GM12878 (cell line): Measurements from ENCODE around the gene MAN2B2. TPM values are rescaled to one million over a fixed set of nuclear protein-coding genes. Genes with fewer than 3 reads are reported as not detected.

Experiments used
- ATAC-seq: fragments of 200-7000 bp; cut with Tn5 transposase; 3 replicates; pipeline ENCODE4 v1.9.1; 2020; ENCODE audit warnings: mild to moderate bottlenecking, moderate library complexity
- BruUV-seq: library from RNA; stranded (reverse); fragments of 400-500 nt; replicated peaks from 2 replicates; lab custom pipeline; 2021; lab: Mats Ljungman, UMichigan
- CTCF ChIA-PET: fragments of 300-600 bp; sonication (Branson Sonifier 250); formaldehyde crosslinking; extraction: SDS; loops from one replicate; lab custom pipeline; 2021; ENCODE audit warnings: inconsistent platforms; lab: Yijun Ruan, JAX
- POLR2A ChIA-PET: fragments of 350-600 bp; formaldehyde crosslinking; extraction: SDS; loops from one replicate; lab custom pipeline; 2021; ENCODE audit warnings: inconsistent platforms; lab: Charles Lee
- RAD21 ChIA-PET: fragments of 300-600 bp; sonication (Branson Sonifier 250); formaldehyde crosslinking; loops from one replicate; lab custom pipeline; 2023; ENCODE audit warnings: antibody characterized with exemption; ENCODE audit not compliant: unreplicated experiment; lab: Charles Lee
- SMC1A ChIA-PET: fragments of 300-600 bp; sonication (Branson Sonifier 250); formaldehyde crosslinking; loops from one replicate; lab custom pipeline; 2023; ENCODE audit not compliant: unreplicated experiment, uncharacterized antibody; lab: Charles Lee
- DNase-seq: peaks from one replicate; pipeline ENCODE4 v3.0.0-alpha.2; 2011; ENCODE audit warnings: low read depth, low spot score
- FAIRE-seq: peaks from 3 replicates; lab custom pipeline; 2011; peaks lifted over from hg19 to GRCh38; lab: Jason Lieb, UNC
- H2AFZ ChIP-seq: 2 replicates; pipeline ENCODE4 v1.6.0; 2011; ENCODE audit warnings: low read depth, low read length, control low read depth; ENCODE audit not compliant: control insufficient read depth
- H3K27ac ChIP-seq: 2 replicates; pipeline ENCODE4 v1.5.1; 2011; ENCODE audit warnings: control low read depth; ENCODE audit not compliant: control insufficient read depth, insufficient read depth
- H3K27me3 ChIP-seq, 2 experiments: replicated peaks in 1 of 2; 2 replicates each; pipeline versions ENCODE4 v1.6.0 to v1.6.1; 2011; ENCODE audit warnings: low read length in 1 of 2; ENCODE audit not compliant: control insufficient read depth in 2 of 2, insufficient read depth in 2 of 2
- H3K36me3 ChIP-seq, 2 experiments: 2 replicates each; pipeline ENCODE4 v1.5.1; 2011; ENCODE audit warnings: low read length in 1 of 2; ENCODE audit not compliant: control insufficient read depth in 2 of 2, insufficient read depth in 2 of 2
- H3K4me1 ChIP-seq: 2 replicates; pipeline ENCODE4 v1.6.1; 2011; ENCODE audit warnings: mild to moderate bottlenecking, low read length, moderate library complexity, mixed read lengths; ENCODE audit not compliant: control insufficient read depth, insufficient read depth
- H3K4me2 ChIP-seq: 2 replicates; pipeline ENCODE4 v1.6.0; 2011; ENCODE audit warnings: control low read depth; ENCODE audit not compliant: control insufficient read depth, insufficient read depth
- H3K4me3 ChIP-seq: fragments of 200-600 bp; sonication (generic); 2 replicates; pipeline ENCODE4 v1.5.1; 2016
- H3K79me2 ChIP-seq: 2 replicates; pipeline ENCODE4 v1.6.0; 2011; ENCODE audit warnings: low read length; ENCODE audit not compliant: control insufficient read depth, insufficient read depth
- H3K9ac ChIP-seq: 2 replicates; pipeline ENCODE4 v1.8.0; 2011; ENCODE audit warnings: low read length, control low read depth, mixed read lengths; ENCODE audit not compliant: control insufficient read depth, insufficient read depth
- H3K9me3 ChIP-seq: replicated peaks from 3 replicates; pipeline ENCODE4 v1.5.1; 2011; ENCODE audit warnings: mild to moderate bottlenecking, low read length; ENCODE audit not compliant: control insufficient read depth, insufficient read depth
- H4K20me1 ChIP-seq: 2 replicates; pipeline ENCODE4 v1.6.0; 2011; ENCODE audit not compliant: control insufficient read depth, insufficient read depth
- CBX5 ChIP-seq: sonication (generic); IDR thresholded peaks from 2 replicates; pipeline ENCODE4 v1.6.1; 2016; ENCODE audit warnings: low read depth, moderate library complexity, mild to moderate bottlenecking, inconsistent platforms
- CREB1 ChIP-seq: IDR thresholded peaks from 2 replicates; pipeline ENCODE4 v1.6.1; 2012; ENCODE audit warnings: low read depth, mild to moderate bottlenecking, inconsistent platforms
- ETV6 ChIP-seq, 2 experiments: fragments of 450-650 bp in 1 of 2; IDR thresholded peaks in 1 of 2; conservative IDR thresholded peaks in 1 of 2; 2 replicates each; pipeline ENCODE4 v1.6.1; 2014; ENCODE audit warnings: antibody characterized with exemption in 1 of 2, borderline replicate concordance in 1 of 2, low read depth in 1 of 2, mild to moderate bottlenecking in 1 of 2, moderate library complexity in 1 of 2
- HSF1 ChIP-seq: fragments of 150-350 bp; IDR thresholded peaks from 2 replicates; pipeline ENCODE4 v1.6.1; 2014; ENCODE audit warnings: mild to moderate bottlenecking, low read depth, low read length
- JUND ChIP-seq: IDR thresholded peaks from 2 replicates; pipeline ENCODE4 v1.6.1; 2012; ENCODE audit warnings: low read depth, mild to moderate bottlenecking, low read length, improper control_type of control experiment, moderate library complexity
- MAX ChIP-seq: IDR thresholded peaks from 2 replicates; pipeline ENCODE4 v1.6.1; 2012; ENCODE audit warnings: low read depth, low read length, improper control_type of control experiment
- MEF2B ChIP-seq: fragments of 450-650 bp; IDR thresholded peaks from 2 replicates; pipeline ENCODE4 v1.6.1; 2018; ENCODE audit warnings: mild to moderate bottlenecking, moderate library complexity; ENCODE audit not compliant: partially characterized antibody, poor library complexity, severe bottlenecking
- NR2F1 ChIP-seq: fragments of 450-650 bp; conservative IDR thresholded peaks from 2 replicates; pipeline ENCODE4 v1.6.1; 2017; ENCODE audit warnings: mild to moderate bottlenecking
- POLR2AphosphoS2 ChIP-seq: IDR thresholded peaks from 2 replicates; pipeline ENCODE4 v1.6.1; 2011; ENCODE audit warnings: low read depth, mild to moderate bottlenecking, low read length, improper control_type of control experiment, moderate library complexity
- RAD21 ChIP-seq: IDR thresholded peaks from 2 replicates; pipeline ENCODE4 v1.6.1; 2011; ENCODE audit warnings: mild to moderate bottlenecking, low read depth, low read length, moderate library complexity; ENCODE audit not compliant: insufficient read depth
- RBBP5 ChIP-seq: fragments of 200-600 bp; sonication (generic); conservative IDR thresholded peaks from 2 replicates; pipeline ENCODE4 v1.6.1; 2016
- RCOR1 ChIP-seq: conservative IDR thresholded peaks from 2 replicates; pipeline ENCODE4 v1.6.1; 2012; ENCODE audit warnings: low read depth, low read length, improper control_type of control experiment
- RFX5 ChIP-seq: IDR thresholded peaks from 2 replicates; pipeline ENCODE4 v1.6.1; 2011; ENCODE audit warnings: low read depth, low read length, improper control_type of control experiment
- RUNX3 ChIP-seq: IDR thresholded peaks from 2 replicates; pipeline ENCODE4 v1.6.1; 2012; ENCODE audit warnings: low read length, inconsistent platforms
- SPI1 ChIP-seq: IDR thresholded peaks from 2 replicates; pipeline ENCODE4 v1.6.1; 2011; ENCODE audit warnings: low read depth, mild to moderate bottlenecking, low read length, moderate library complexity, borderline replicate concordance; ENCODE audit not compliant: insufficient read depth
- TARDBP ChIP-seq: IDR thresholded peaks from 2 replicates; pipeline ENCODE4 v1.6.1; 2016; ENCODE audit warnings: borderline replicate concordance
- WRNIP1 ChIP-seq: IDR thresholded peaks from 2 replicates; pipeline ENCODE4 v1.6.1; 2011; ENCODE audit warnings: low read depth, low read length, improper control_type of control experiment, borderline replicate concordance
- ZNF384 ChIP-seq: IDR thresholded peaks from 2 replicates; pipeline ENCODE4 v1.6.1; 2012; ENCODE audit warnings: low read depth, mild to moderate bottlenecking, low read length, improper control_type of control experiment, borderline replicate concordance
- WGBS: methylation state at CpG from one replicate; pipeline ENCODE4 v1.1.6; 2016; ENCODE audit warnings: low lambda C conversion rate; ENCODE audit not compliant: insufficient replicate concordance, insufficient coverage; ENCODE audit errors: missing lambda C conversion rate; 5-methylcytosine and 5-hydroxymethylcytosine counted together
- in situ Hi-C: fragments of 300-500 bp; cut with MboI; formaldehyde crosslinking; loops from 9 replicates; pipeline ENCODE4 v1.14.3; 2018; ENCODE audit warnings: mixed read lengths
- intact Hi-C: fragments of 100-400 bp; cut with micrococcal nuclease; formaldehyde crosslinking; loops from one replicate; pipeline ENCODE4 v1.14.2; 2022; ENCODE audit not compliant: unreplicated experiment
- polyA plus RNA-seq, 11 experiments: library from polyadenylated mRNA; depleted of rRNA in 4 of 11; unstranded in 6 of 11; stranded (reverse) in 5 of 11; fragments of >200 nt; fragmentation: Nextera tagmentation in 4 of 11; fragmentation: Illumina TruSeq in 1 of 11; extraction: Ambion mirVana in 4 of 11; extraction: Trizol in 1 of 11; gene quantifications; 1 replicate in 1 of 11; 2 replicates in 10 of 11; pipeline versions ENCODE4 v1.2.1 to v1.2.3, GENCODE V29; 2011 to 2016; ENCODE audit warnings: inconsistent platforms in 2 of 11, missing spikeins in 2 of 11, low read depth in 1 of 11
- total RNA-seq, 4 experiments: library from RNA; depleted of rRNA in 3 of 4; stranded (reverse); fragments of >200 nt in 3 of 4; fragmentation: Illumina TruSeq in 1 of 4; extraction: Trizol in 1 of 4; gene quantifications; 2 replicates each; pipeline versions ENCODE4 v1.2.1 to v1.2.3, GENCODE V29; 2013 to 2021
- TF ChIP-seq, protein P1 (sequence below): fragments of 450-650 bp; IDR thresholded peaks from 2 replicates; pipeline ENCODE4 v1.6.1; 2014; ENCODE audit warnings: mild to moderate bottlenecking

MAN2B2 gene
- total and polyA plus RNA-seq, 10 of the 15 experiments (the other 5 are each of a cell fraction or from before 2014, with no cell fraction given), result 0.47 to 14.5 (median 7.0) TPM

DNA sequence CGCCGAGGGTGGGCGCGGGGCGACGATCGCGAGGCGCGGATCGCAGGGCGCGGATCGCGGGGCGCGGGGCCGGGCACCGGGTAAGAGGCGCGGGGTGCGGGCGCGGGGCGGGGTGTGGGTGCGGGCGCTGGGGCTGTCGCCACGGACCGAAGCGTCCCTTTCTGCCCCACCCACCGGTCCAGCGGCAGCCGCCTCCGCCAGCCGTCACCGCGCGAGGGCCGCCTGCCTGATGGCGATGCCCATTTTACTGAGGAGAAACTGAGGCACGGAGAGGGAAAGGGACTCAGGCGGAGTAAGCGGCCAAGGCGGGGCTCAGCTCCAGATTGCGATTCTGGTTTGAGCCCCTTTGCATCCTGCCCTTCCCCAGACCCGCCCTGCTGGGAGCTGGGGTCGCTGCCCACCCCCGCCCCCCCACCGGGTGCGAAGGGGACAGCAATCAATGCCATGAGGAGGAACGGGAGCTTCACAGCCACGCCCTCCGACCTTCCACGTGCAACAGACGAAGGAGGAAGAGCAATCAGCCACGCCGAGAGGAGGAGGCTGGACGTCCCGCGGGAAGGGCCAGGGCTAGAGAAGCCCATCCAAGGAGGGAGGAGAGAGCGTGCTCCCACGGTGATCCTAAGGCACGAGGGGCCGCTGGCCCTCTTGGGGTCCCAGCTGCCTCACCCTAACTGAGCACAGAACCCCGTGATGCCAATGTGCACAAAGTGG lies 10.9 kb upstream of the MAN2B2 start:
- no peak overlapping the region for H2AFZ ChIP-seq
- peaks cover 2% of the 10 kb centered on the region; the same call in 1 of the 3 replicates for H3K9me3 ChIP-seq
- DNase-seq (no peak), FAIRE-seq (no peak), ATAC-seq (no peak)
- no peaks in the 10 kb centered on the region for H3K36me3 ChIP-seq
- ChIA-PET CTCF (no interaction called here), SMC1A (no interaction called here), POLR2A (no interaction called here), RAD21 (no interaction called here)
- H3K27ac ChIP-seq, result no peak overlapping the region
- no TSS peak for BruUV-seq
- intact Hi-C loops, result no loop called here
- no peaks in the 10 kb centered on the region for H3K4me1 ChIP-seq
- no peak overlapping the region for H3K4me3 ChIP-seq
- H3K4me2 ChIP-seq, result no peak overlapping the region
- 73% methylated on average over 26 of the region's 66 CpGs for WGBS
- in situ Hi-C loops, result no loop called here
- peaks cover 2% of the 10 kb centered on the region in 2 experiments; a peak in 2 of 4 replicates for H3K27me3 ChIP-seq
- no peaks in the 10 kb centered on the region for H3K79me2 ChIP-seq
- no peak for TF ChIP-seq HSF1
- no peak for TF ChIP-seq WRNIP1
- no peak for TF ChIP-seq RCOR1
- TF ChIP-seq CBX5, result no peak
- no peak for TF ChIP-seq TARDBP
- TF ChIP-seq ETV6 (conservative IDR thresholded peaks at IDR 0.05 in 1 of 2, IDR thresholded peaks at IDR 0.05 in 1 of 2; ENCODE audit: borderline replicate concordance in 1 of 2, low read depth in 1 of 2), result no peak
- no peak for TF ChIP-seq POLR2AphosphoS2
- TF ChIP-seq ZNF384, result no peak
- no peak for TF ChIP-seq CREB1
- no peak for TF ChIP-seq MAX
- no peak for TF ChIP-seq RAD21
- TF ChIP-seq NR2F1, result no peak
- TF ChIP-seq, protein P1, sequence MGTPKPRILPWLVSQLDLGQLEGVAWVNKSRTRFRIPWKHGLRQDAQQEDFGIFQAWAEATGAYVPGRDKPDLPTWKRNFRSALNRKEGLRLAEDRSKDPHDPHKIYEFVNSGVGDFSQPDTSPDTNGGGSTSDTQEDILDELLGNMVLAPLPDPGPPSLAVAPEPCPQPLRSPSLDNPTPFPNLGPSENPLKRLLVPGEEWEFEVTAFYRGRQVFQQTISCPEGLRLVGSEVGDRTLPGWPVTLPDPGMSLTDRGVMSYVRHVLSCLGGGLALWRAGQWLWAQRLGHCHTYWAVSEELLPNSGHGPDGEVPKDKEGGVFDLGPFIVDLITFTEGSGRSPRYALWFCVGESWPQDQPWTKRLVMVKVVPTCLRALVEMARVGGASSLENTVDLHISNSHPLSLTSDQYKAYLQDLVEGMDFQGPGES, result no peak
- TF ChIP-seq MEF2B, result no peak
- TF ChIP-seq JUND, result no peak
- no peak for TF ChIP-seq RBBP5
- no peak for TF ChIP-seq SPI1
- TF ChIP-seq RUNX3, result no peak
- TF ChIP-seq RFX5, result no peak
- H4K20me1 ChIP-seq, result no peaks in the 10 kb centered on the region
- H3K9ac ChIP-seq, result no peak overlapping the region
